Left ventricle myocardium inferior (tissue), 1 donor: ENCODE data around the gene UBE2E2. TPM values are rescaled to one million over a fixed set of nuclear protein-coding genes. Genes with fewer than 3 reads are reported as not detected.

Source experiments
- DNase-seq: peaks from one replicate; pipeline ENCODE4 v3.0.0-alpha.2; 2020
- H3K27ac ChIP-seq: fragments of 200-600 bp; replicated peaks from 2 replicates; pipeline ENCODE4 v1.8.0; 2021
- H3K27me3 ChIP-seq: fragments of 200-600 bp; 2 replicates; pipeline ENCODE4 v1.8.0; 2021; ENCODE audit warnings: low read depth
- H3K36me3 ChIP-seq: fragments of 200-600 bp; 2 replicates; pipeline ENCODE4 v1.8.0; 2021
- H3K4me1 ChIP-seq: fragments of 200-600 bp; 2 replicates; pipeline ENCODE4 v1.8.0; 2021
- H3K4me3 ChIP-seq: fragments of 200-600 bp; 2 replicates; pipeline ENCODE4 v1.8.0; 2021; ENCODE audit warnings: mild to moderate bottlenecking, moderate library complexity
- H3K9me3 ChIP-seq: fragments of 200-600 bp; replicated peaks from 2 replicates; pipeline ENCODE4 v1.8.0; 2021
- intact Hi-C: fragments of 100-400 bp; cut with micrococcal nuclease; formaldehyde crosslinking; loops from one replicate; pipeline ENCODE4 v1.11.0; 2022
- total RNA-seq: library from RNA; stranded (reverse); fragmentation: NEBNext Ultra II Directional; extraction: Animal tissue kit (Norgen Biotek cat#: 25700); gene quantifications from one replicate; pipeline ENCODE4 v1.2.1, GENCODE V29; 2021
- TF ChIP-seq, protein P1 (sequence below): fragments of 200-600 bp; IDR thresholded peaks from 2 replicates; pipeline ENCODE4 v1.8.0; 2021; ENCODE audit warnings: antibody characterized with exemption, mild to moderate bottlenecking, borderline replicate concordance
- donor health status: DM: no; HTN: yes; CAD: no; lungs with severe emphysema.

UBE2E2 gene
- total RNA-seq, 1 donor from 2014 or later, result 47.2 TPM

DNA sequence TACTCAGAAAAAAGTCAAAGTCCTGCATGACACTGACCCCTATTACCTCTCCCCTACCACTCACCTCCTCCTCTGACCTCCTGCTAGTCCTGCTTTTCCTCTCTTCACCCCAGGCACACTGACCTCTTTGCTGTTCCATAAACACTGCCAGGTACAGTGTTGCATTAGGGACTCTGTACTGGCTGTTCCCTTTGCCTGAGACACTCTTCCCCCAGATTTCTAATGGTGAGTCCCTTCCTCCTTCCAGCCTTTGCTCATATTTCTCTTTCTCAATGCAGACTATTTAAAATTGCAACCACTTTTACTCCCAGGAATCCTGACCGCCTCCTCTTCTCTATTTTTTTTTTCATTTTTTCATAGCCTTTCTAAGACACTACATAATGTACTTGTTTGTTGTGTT lies 36.3 kb upstream of the UBE2E2 start:
- intact Hi-C loops, result no loop called here
- peaks cover 21% of the 10 kb centered on the region for H3K27me3 ChIP-seq
- DNase-seq, result no peak
- no peak overlapping the region for H3K27ac ChIP-seq
- TF ChIP-seq, protein P1, sequence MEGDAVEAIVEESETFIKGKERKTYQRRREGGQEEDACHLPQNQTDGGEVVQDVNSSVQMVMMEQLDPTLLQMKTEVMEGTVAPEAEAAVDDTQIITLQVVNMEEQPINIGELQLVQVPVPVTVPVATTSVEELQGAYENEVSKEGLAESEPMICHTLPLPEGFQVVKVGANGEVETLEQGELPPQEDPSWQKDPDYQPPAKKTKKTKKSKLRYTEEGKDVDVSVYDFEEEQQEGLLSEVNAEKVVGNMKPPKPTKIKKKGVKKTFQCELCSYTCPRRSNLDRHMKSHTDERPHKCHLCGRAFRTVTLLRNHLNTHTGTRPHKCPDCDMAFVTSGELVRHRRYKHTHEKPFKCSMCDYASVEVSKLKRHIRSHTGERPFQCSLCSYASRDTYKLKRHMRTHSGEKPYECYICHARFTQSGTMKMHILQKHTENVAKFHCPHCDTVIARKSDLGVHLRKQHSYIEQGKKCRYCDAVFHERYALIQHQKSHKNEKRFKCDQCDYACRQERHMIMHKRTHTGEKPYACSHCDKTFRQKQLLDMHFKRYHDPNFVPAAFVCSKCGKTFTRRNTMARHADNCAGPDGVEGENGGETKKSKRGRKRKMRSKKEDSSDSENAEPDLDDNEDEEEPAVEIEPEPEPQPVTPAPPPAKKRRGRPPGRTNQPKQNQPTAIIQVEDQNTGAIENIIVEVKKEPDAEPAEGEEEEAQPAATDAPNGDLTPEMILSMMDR, result no peak
- no peaks in the 10 kb centered on the region for H3K36me3 ChIP-seq
- H3K4me3 ChIP-seq, result no peak overlapping the region
- H3K9me3 ChIP-seq, result no peaks in the 10 kb centered on the region
- H3K4me1 ChIP-seq, result peaks cover 4% of the 10 kb centered on the region

GRCh38 chr3:23169551-23169950 lies 33.6 kb upstream of the UBE2E2 start:
- H3K9me3 ChIP-seq, result no peaks in the 10 kb centered on the region

GRCh38 chr3:23170291-23170690 lies 32.8 kb upstream of the UBE2E2 start:
- no peak overlapping the region for H3K4me3 ChIP-seq
- intact Hi-C loops, result no loop called here
- TF ChIP-seq, protein P1, result no peak

More at GRCh38 chr3:23169551-23169950, 33.6 kb upstream of the UBE2E2 start:
- peaks cover 22% of the 10 kb centered on the region for H3K27me3 ChIP-seq
- H3K27ac ChIP-seq, result no peak overlapping the region
- TF ChIP-seq, protein P1, result no peak
- H3K4me3 ChIP-seq, result no peak overlapping the region
- no peaks in the 10 kb centered on the region for H3K36me3 ChIP-seq
- H3K4me1 ChIP-seq, result peaks cover 4% of the 10 kb centered on the region
- intact Hi-C loops, result no loop called here
- no peak for DNase-seq

GRCh38 chr3:23172059-23172458 lies 31.1 kb upstream of the UBE2E2 start:
- Histone ChIP-seq H3K4me1 (no peaks in the 10 kb centered on the region), H3K36me3 (no peaks in the 10 kb centered on the region), H3K4me3 (no peak overlapping the region), H3K27me3 (peaks cover 19% of the 10 kb centered on the region), H3K9me3 (peaks cover 4% of the 10 kb centered on the region), H3K27ac (no peak overlapping the region)
- TF ChIP-seq, protein P1, result no peak
- DNase-seq, result no peak
- intact Hi-C loops, result no loop called here

More at GRCh38 chr3:23170291-23170690, 32.8 kb upstream of the UBE2E2 start:
- Histone ChIP-seq H3K27me3 (peaks cover 19% of the 10 kb centered on the region), H3K4me1 (peaks cover 4% of the 10 kb centered on the region), H3K27ac (no peak overlapping the region), H3K36me3 (no peaks in the 10 kb centered on the region), H3K9me3 (no peaks in the 10 kb centered on the region)
- DNase-seq, result no peak

- H3K4me3 ChIP-seq, result no peak overlapping the region
- DNase-seq, result peak; percentile 62
- H3K4me1 ChIP-seq, result no peaks in the 10 kb centered on the region
- no peaks in the 10 kb centered on the region for H3K36me3 ChIP-seq
- TF ChIP-seq, protein P1, result no peak
- H3K27me3 ChIP-seq, result peaks cover 12% of the 10 kb centered on the region
- H3K9me3 ChIP-seq, result peaks cover 16% of the 10 kb centered on the region
- intact Hi-C loops, result no loop called here
- no peak overlapping the region for H3K27ac ChIP-seq
These were observed 28.6 kb upstream of the UBE2E2 start for GRCh38 chr3:23174426-23175039.
